ENCODE measurements around the gene ABCC12.

The ABCC12 gene

GRCh38 chr16:48131201-48131935 lies 24.4 kb downstream of the ABCC12 start:
- DNase-seq = no peak

- no peak for DNase-seq
Observed at GRCh38 chr16:48129926-48130325, 25.9 kb downstream of the ABCC12 start.

GRCh38 chr16:48128769-48129168 lies 27.0 kb downstream of the ABCC12 start:
- no peak for DNase-seq

- no peak for DNase-seq
Observed at GRCh38 chr16:48126801-48127644, 28.8 kb downstream of the ABCC12 start.

GRCh38 chr16:48125888-48126287 lies 29.9 kb downstream of the ABCC12 start:
- no peak for DNase-seq

GRCh38 chr16:48124266-48124665 lies 31.5 kb downstream of the ABCC12 start:
- no peak for DNase-seq

- DNase-seq = no peak
Observed at GRCh38 chr16:48123104-48123788, 32.5 kb downstream of the ABCC12 start.

- DNase-seq = no peak
Observed at GRCh38 chr16:48121276-48121675, 34.5 kb downstream of the ABCC12 start.

GRCh38 chr16:48118841-48119240 lies 37.0 kb downstream of the ABCC12 start:
- DNase-seq = no peak

- DNase-seq = peak; percentile 41
Observed at GRCh38 chr16:48117217-48118105, 38.3 kb downstream of the ABCC12 start.

- DNase-seq = no peak
Observed at GRCh38 chr16:48115299-48115698, 40.5 kb downstream of the ABCC12 start.

GRCh38 chr16:48114410-48114809 lies 41.4 kb downstream of the ABCC12 start:
- no peak for DNase-seq

- no peak for DNase-seq
Observed at GRCh38 chr16:48113471-48113870, 42.3 kb downstream of the ABCC12 start.

- DNase-seq = no peak
Observed at GRCh38 chr16:48113001-48113400, 42.8 kb downstream of the ABCC12 start.

- DNase-seq = no peak
Observed at GRCh38 chr16:48112600-48112999, 43.2 kb downstream of the ABCC12 start.

GRCh38 chr16:48110982-48111381 lies 44.8 kb downstream of the ABCC12 start:
- DNase-seq = no peak

GRCh38 chr16:48110000-48110399 lies 45.8 kb downstream of the ABCC12 start:
- no peak for DNase-seq

GRCh38 chr16:48109475-48109874 lies 46.3 kb downstream of the ABCC12 start:
- no peak for DNase-seq

GRCh38 chr16:48106446-48106845 lies 49.3 kb downstream of the ABCC12 start:
- no peak for DNase-seq

Measured in activated CD4-positive, alpha-beta T cell treated with anti-CD3 and anti-CD28 coated beads, Interleukin-2, amount 50 U/mL, for 1 hour (primary cell).